Adrenal gland (tissue), 12 donors: ENCODE results near the gene DMBX1. TPM values are rescaled to one million over a fixed set of nuclear protein-coding genes. Genes with fewer than 3 reads are reported as not detected.

Experiments used
- DNase-seq, 7 donors: peaks; one replicate each; pipeline ENCODE4 v3.0.0-alpha.2; 2019 to 2020
- H3K27ac ChIP-seq, 5 donors: fragments of 200-600 bp; sonication (generic) in 4 of 5; 1 replicate in 3 of 5; 2 replicates in 2 of 5; pipeline versions ENCODE4 v1.5.1 to v1.8.0; 2016 to 2020; ENCODE audit warnings: mild to moderate bottlenecking in 1 of 5
- H3K27me3 ChIP-seq: fragments of 200-600 bp; 2 replicates; pipeline ENCODE4 v1.8.0; 2021
- H3K36me3 ChIP-seq, 2 donors: fragments of 200-600 bp; replicated peaks in 1 of 2; 1 replicate in 1 of 2; 2 replicates in 1 of 2; pipeline versions ENCODE4 v1.5.1 to v1.8.0; 2018 to 2022
- H3K4me1 ChIP-seq, 2 donors: fragments of 200-600 bp; replicated peaks in 1 of 2; 1 replicate in 1 of 2; 2 replicates in 1 of 2; pipeline versions ENCODE4 v1.5.1 to v1.8.0; 2018 to 2021
- H3K4me3 ChIP-seq, 4 donors: fragments of 200-600 bp; sonication (generic) in 3 of 4; one replicate each; pipeline ENCODE4 v1.5.1; 2016 to 2018
- H3K9me3 ChIP-seq, 3 donors: fragments of 200-600 bp; sonication (generic) in 1 of 3; replicated peaks in 1 of 3; 1 replicate in 2 of 3; 2 replicates in 1 of 3; pipeline versions ENCODE4 v1.5.1 to v1.8.0; 2016 to 2021
- POLR2A ChIP-seq, 2 donors: fragments of 450-650 bp; IDR thresholded peaks; one replicate each; pipeline ENCODE4 v1.6.1; 2017; ENCODE audit warnings: antibody characterized with exemption in 2 of 2, mild to moderate bottlenecking in 2 of 2, moderate library complexity in 1 of 2
- WGBS, 4 donors: extraction: QIAGEN DNeasy Blood & Tissue Kit in 2 of 4; methylation state at CpG; one replicate each; pipeline versions ENCODE4 v1.1.5 to v1.1.7; 2013 to 2017; 5-methylcytosine and 5-hydroxymethylcytosine counted together
- intact Hi-C, 2 donors: fragments of 100-400 bp; cut with DNase I; formaldehyde crosslinking; loops; one replicate each; pipeline versions ENCODE4 v1.14.1 to v1.15.0; 2022 to 2023
- polyA plus RNA-seq, 3 donors: library from polyadenylated mRNA; stranded (reverse); fragments of 200-250 nt in 2 of 3; fragments of 350-450 nt in 1 of 3; fragmentation: Illumina TruSeq in 1 of 3; extraction: RNeasy Lipid Tissue Mini Kit (QIAGEN cat#74804) in 1 of 3; gene quantifications; one replicate each; pipeline ENCODE4 v1.2.3, GENCODE V29; 2013 to 2014
- total RNA-seq, 9 donors: library from RNA; depleted of rRNA in 4 of 9; stranded (reverse); fragments of >200 nt in 4 of 9; fragments of 120-200 nt in 1 of 9; fragmentation: NEBNext Ultra II Directional in 1 of 9; extraction: Animal tissue kit (Norgen Biotek cat#: 25700) in 1 of 9; gene quantifications; one replicate each; pipeline versions ENCODE4 v1.1.0 to v1.2.4, GENCODE V29; 2013 to 2023
- TF ChIP-seq, protein P1 (sequence below), 6 experiments: fragments of 450-650 bp in 4 of 6; fragments of 200-600 bp in 2 of 6; sonication (generic) in 1 of 6; IDR thresholded peaks; 1 replicate in 5 of 6; 2 replicates in 1 of 6; pipeline versions ENCODE4 v1.5.1 to v1.8.0; 2016 to 2021; ENCODE audit warnings: antibody characterized with exemption in 6 of 6, mild to moderate bottlenecking in 2 of 6, moderate library complexity in 1 of 6
- donor health status: healthy with polysubstance abuse.
- donor health status: Bipolar disorder and iron deficiency.
- donor health status: DM: yes; HTN: yes; CAD: no.
- donor health status: DM: no; HTN: no; CAD: no.
- donor health status: DM: no; HTN: no; CAD: no.
- donor health status: DM: yes; HTN: yes; CAD: no.

The DMBX1 gene
- total and polyA plus RNA-seq, 12 donors, result 0.07 to 0.16 (median 0.14) TPM; not detected in 9

GRCh38 chr1:46494910-46495309 is 5.3 kb downstream of the DMBX1 start:
- intact Hi-C loops, result no loop called here
- 95 to 100% (median 100%) methylated on average over 1 of the region's 1 CpG; no CpG with 5 or more reads in 1 of the 4 donors for WGBS, 4 donors
- no peak for TF ChIP-seq POLR2A (IDR thresholded peaks at IDR 0.05)
- TF ChIP-seq, protein P1, sequence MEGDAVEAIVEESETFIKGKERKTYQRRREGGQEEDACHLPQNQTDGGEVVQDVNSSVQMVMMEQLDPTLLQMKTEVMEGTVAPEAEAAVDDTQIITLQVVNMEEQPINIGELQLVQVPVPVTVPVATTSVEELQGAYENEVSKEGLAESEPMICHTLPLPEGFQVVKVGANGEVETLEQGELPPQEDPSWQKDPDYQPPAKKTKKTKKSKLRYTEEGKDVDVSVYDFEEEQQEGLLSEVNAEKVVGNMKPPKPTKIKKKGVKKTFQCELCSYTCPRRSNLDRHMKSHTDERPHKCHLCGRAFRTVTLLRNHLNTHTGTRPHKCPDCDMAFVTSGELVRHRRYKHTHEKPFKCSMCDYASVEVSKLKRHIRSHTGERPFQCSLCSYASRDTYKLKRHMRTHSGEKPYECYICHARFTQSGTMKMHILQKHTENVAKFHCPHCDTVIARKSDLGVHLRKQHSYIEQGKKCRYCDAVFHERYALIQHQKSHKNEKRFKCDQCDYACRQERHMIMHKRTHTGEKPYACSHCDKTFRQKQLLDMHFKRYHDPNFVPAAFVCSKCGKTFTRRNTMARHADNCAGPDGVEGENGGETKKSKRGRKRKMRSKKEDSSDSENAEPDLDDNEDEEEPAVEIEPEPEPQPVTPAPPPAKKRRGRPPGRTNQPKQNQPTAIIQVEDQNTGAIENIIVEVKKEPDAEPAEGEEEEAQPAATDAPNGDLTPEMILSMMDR (IDR thresholded peaks at IDR 0.05), result no peak
- no peaks in the 10 kb centered on the region for H3K9me3 ChIP-seq
- no peak for DNase-seq
- no peak overlapping the region for H3K4me3 ChIP-seq
- H3K36me3 ChIP-seq, result no peaks in the 10 kb centered on the region
- H3K4me1 ChIP-seq, result peaks cover 3 to 8% of the 10 kb centered on the region in 2 donors
- peaks cover 50% of the 10 kb centered on the region for H3K27me3 ChIP-seq
- H3K27ac ChIP-seq, result no peak overlapping the region

- Histone ChIP-seq H3K4me3 (no peak overlapping the region), H3K27ac (no peak overlapping the region), H3K9me3 (no peaks in the 10 kb centered on the region), H3K4me1 (no peaks in the 10 kb centered on the region), H3K36me3 (no peaks in the 10 kb centered on the region), H3K27me3 (peaks cover 41% of the 10 kb centered on the region)
- intact Hi-C loops, result no loop called here
- no peak for DNase-seq
- WGBS, 4 donors, result 87 to 100% (median 97%) methylated on average over 1 to 2 of the region's 2 CpGs
- TF ChIP-seq, protein P1 (IDR thresholded peaks at IDR 0.05), result no peak
- TF ChIP-seq POLR2A (IDR thresholded peaks at IDR 0.05), result no peak
Measured at GRCh38 chr1:46495778-46496177, 6.1 kb downstream of the DMBX1 start.

- Histone ChIP-seq H3K4me1 (no peaks in the 10 kb centered on the region), H3K36me3 (no peaks in the 10 kb centered on the region), H3K4me3 (no peak overlapping the region), H3K9me3 (no peaks in the 10 kb centered on the region), H3K27ac (no peak overlapping the region), H3K27me3 (peaks cover 34% of the 10 kb centered on the region)
- WGBS, 4 donors, result 63 to 76% (median 65%) methylated on average over 6 of the region's 6 CpGs
- intact Hi-C loops, result no loop called here
- DNase-seq, result no peak
- TF ChIP-seq, protein P1 (IDR thresholded peaks at IDR 0.05), result no peak
- TF ChIP-seq POLR2A (IDR thresholded peaks at IDR 0.05), result no peak
Measured at GRCh38 chr1:46496505-46496904, 6.9 kb downstream of the DMBX1 start.

- no peaks in the 10 kb centered on the region for H3K9me3 ChIP-seq
- TF ChIP-seq POLR2A (IDR thresholded peaks at IDR 0.05), result no peak
- TF ChIP-seq, protein P1 (IDR thresholded peaks at IDR 0.05), result no peak
- H3K27me3 ChIP-seq, result peaks cover 29% of the 10 kb centered on the region
- no peak overlapping the region for H3K4me3 ChIP-seq
- WGBS, 4 donors, result 85 to 92% (median 88%) methylated on average over 3 of the region's 3 CpGs
- intact Hi-C loops, result no loop called here
- H3K4me1 ChIP-seq, result no peaks in the 10 kb centered on the region
- DNase-seq, result no peak
- H3K27ac ChIP-seq, result no peak overlapping the region
- H3K36me3 ChIP-seq, result no peaks in the 10 kb centered on the region
Measured at GRCh38 chr1:46497020-46497419, 7.4 kb downstream of the DMBX1 start.
